Effector memory CD8-positive, alpha-beta T cell (primary cell): ENCODE data around the gene KRTAP5-2.

ENCODE experiments used
- ATAC-seq: fragments of 150-1000 bp; cut with Tn5 transposase; replicated peaks from 2 replicates; pipeline ENCODE4 v1.10.0; 2021; ENCODE audit warnings: mild to moderate bottlenecking, moderate library complexity
- DNase-seq, 3 experiments: peaks; one replicate each; pipeline ENCODE4 v3.0.0; 2021
- H3K27ac Mint-ChIP-seq, 2 donors: one replicate each; pipeline ENCODE4 v1.8.0; 2022; ENCODE audit warnings: mild to moderate bottlenecking in 2 of 2, mixed read lengths in 2 of 2, moderate library complexity in 2 of 2
- H3K27me3 Mint-ChIP-seq, 2 donors: one replicate each; pipeline ENCODE4 v1.8.0; 2022; ENCODE audit warnings: mixed read lengths in 2 of 2
- H3K36me3 Mint-ChIP-seq: one replicate; pipeline ENCODE4 v1.8.0; 2022; ENCODE audit warnings: mild to moderate bottlenecking, moderate library complexity, mixed read lengths; ENCODE audit not compliant: insufficient read depth
- H3K4me1 Mint-ChIP-seq, 2 donors: one replicate each; pipeline ENCODE4 v1.8.0; 2022; ENCODE audit warnings: low read depth in 2 of 2, mixed read lengths in 2 of 2
- H3K4me3 Mint-ChIP-seq, 2 donors: one replicate each; pipeline ENCODE4 v1.8.0; 2022; ENCODE audit warnings: mild to moderate bottlenecking in 2 of 2, mixed read lengths in 2 of 2, moderate library complexity in 2 of 2
- H3K9me3 Mint-ChIP-seq, 2 donors: one replicate each; pipeline ENCODE4 v1.8.0; 2022; ENCODE audit warnings: mixed read lengths in 2 of 2

Gene KRTAP5-2

DNA sequence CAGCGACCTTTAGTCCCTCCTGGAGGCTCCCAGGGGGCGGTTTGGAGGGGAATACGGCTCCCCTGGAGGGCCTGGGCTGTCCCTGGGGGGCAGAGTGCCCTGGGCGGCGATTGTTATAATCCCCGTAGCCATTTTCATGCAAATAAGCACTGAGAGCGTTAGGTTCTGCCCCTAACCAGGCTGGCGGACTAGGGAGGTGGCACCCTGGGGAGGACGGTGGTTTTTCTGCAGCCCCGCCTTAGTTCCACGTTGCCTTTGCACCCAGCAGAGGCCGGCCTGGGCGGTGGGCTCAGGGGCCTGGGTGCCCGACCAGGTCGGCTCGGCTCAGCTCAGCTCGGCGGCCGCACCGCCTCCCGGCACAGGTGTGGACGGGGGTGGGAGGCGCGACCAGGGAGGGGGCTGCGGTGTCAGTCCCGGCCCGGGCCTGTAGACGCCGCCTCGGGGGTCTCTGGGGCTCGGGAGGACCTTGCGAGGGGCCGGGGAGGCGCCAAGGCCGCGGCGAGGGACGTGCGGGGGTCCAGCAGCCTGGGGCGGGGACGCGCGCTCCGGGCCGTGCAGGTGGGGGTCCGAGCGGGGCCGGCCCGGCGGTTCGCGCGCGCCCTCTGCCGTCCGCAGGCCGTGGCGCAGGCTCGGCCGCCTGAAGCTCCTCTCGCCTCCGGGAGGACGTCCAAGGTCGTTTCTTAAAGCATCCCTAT is 23.7 kb downstream of the KRTAP5-2 start:
- H3K9me3 Mint-ChIP-seq: peaks cover 0 to 3% of the 10 kb centered on the region in 2 donors
- H3K4me1 Mint-ChIP-seq: peaks cover 19 to 27% of the 10 kb centered on the region in 2 donors
- no peaks in the 10 kb centered on the region for H3K27me3 Mint-ChIP-seq
- peaks cover 50% of the 10 kb centered on the region for H3K36me3 Mint-ChIP-seq
- ATAC-seq (peak; percentile 51), DNase-seq (peak; percentile 64 to 67 (median 66))
- peak overlapping the region; percentile 89 to 91 for H3K4me3 Mint-ChIP-seq
- H3K27ac Mint-ChIP-seq: peak overlapping the region; percentile 95

- DNase-seq (no peak), ATAC-seq (no peak)
- Mint-ChIP-seq H3K36me3 (peaks cover 55% of the 10 kb centered on the region), H3K4me3 (peak overlapping the region; percentile 89 to 91), H3K27ac (peak overlapping the region; percentile 95), H3K9me3 (peaks cover 0 to 3% of the 10 kb centered on the region in 2 donors), H3K4me1 (peaks cover 23 to 30% of the 10 kb centered on the region in 2 donors), H3K27me3 (no peaks in the 10 kb centered on the region)
Observed at GRCh38 chr11:1573903-1574237, 24.2 kb downstream of the KRTAP5-2 start.

DNA sequence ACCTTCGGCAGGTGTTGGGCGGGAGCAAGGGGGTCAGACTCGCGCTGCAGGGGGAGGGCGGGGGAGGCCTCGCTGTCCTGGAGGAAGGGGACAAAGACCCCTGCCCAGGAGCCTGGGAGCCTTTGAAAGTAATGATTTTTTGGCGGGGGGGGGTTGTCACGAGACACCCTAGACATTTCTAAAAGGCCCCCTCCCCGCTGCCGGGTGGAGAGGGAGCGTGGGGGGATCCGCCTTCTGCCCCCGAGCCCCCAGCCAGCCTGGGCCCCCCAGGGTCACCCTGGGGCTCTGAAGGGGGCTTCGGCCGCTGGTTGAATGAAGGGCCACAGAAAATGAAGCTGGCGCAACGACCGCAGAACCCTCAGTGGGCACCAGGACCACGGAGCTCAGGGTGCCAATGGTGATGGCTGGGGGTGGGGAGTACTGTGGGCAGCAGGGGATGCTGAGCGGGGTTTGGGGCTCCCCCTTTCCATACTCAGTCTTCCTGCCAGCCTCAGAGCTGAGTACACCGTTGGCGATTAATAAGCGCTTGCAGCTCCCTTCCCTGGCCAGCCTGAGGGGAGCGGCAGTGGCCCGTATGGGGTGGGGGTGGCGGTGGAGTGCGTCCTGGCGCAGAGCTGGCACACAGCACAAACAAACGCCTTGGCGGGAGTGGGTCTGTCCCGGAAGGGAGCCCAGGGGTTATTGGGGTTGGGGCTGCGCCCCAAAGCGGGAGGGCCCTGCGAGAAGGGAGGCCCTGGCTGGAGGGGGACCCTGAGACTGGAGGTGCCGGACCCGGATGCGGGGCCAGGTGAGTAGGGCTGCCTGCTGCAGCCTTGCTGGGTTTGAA is 24.8 kb downstream of the KRTAP5-2 start:
- Mint-ChIP-seq H3K9me3 (peaks cover 0 to 3% of the 10 kb centered on the region in 2 donors), H3K36me3 (peaks cover 61% of the 10 kb centered on the region), H3K4me3 (peak overlapping the region; percentile 89 to 91), H3K27ac (peak overlapping the region; percentile 95), H3K4me1 (peaks cover 27 to 35% of the 10 kb centered on the region in 2 donors), H3K27me3 (no peaks in the 10 kb centered on the region)
- DNase-seq (peak; percentile 42 to 55 (median 43)), ATAC-seq (peak; percentile 21)

GRCh38 chr11:1572197-1573076 is 25.7 kb downstream of the KRTAP5-2 start, which contains the start of gene DUSP8:
Gene DUSP8 (minus strand): TSS chr11:1572271. CDS start chr11:1565826, 6,445 bp downstream.
- no peaks in the 10 kb centered on the region for H3K27me3 Mint-ChIP-seq
- peak within 1 kb of the TSS; percentile 95 for H3K27ac Mint-ChIP-seq
- H3K4me3 Mint-ChIP-seq: peak within 1 kb of the TSS; percentile 89 to 91
- DNase-seq (peak; percentile 93 to 96 (median 96)), ATAC-seq (peak; percentile 52)
- peaks cover 69% of the 10 kb centered on the region for H3K36me3 Mint-ChIP-seq
- H3K4me1 Mint-ChIP-seq: peaks cover 31 to 35% of the 10 kb centered on the region in 2 donors
- H3K9me3 Mint-ChIP-seq: no peaks in the 10 kb centered on the region

DNA sequence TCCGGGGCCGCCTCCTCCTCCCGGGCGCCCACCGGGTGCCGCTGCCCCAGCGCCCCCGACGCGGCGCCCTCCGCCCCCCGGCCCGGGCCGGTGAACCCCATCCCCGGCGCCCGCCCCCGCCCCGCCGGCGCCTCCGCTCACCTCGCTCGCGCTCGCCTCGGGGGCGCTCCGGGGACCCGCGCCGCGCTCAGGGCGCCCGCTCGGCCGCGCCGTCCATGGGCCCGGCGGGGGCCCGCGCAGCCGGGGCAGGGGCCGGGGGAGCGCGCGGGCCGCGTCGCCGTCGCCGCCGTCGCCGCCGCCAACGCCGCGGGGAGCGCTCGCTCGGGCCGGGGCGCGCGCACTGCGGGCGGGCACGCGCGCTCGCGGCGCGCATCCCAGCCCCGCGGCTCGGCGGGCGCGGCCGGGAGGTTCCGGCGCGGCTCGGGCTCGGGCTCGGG is 26.3 kb downstream of the KRTAP5-2 start:
- Mint-ChIP-seq H3K4me1 (peaks cover 35 to 37% of the 10 kb centered on the region in 2 donors), H3K27ac (no peak overlapping the region), H3K27me3 (no peaks in the 10 kb centered on the region), H3K36me3 (peaks cover 74% of the 10 kb centered on the region), H3K9me3 (no peaks in the 10 kb centered on the region), H3K4me3 (no peak overlapping the region)
- DNase-seq (no peak), ATAC-seq (no peak)

GRCh38 chr11:1570896-1571759 is 27.0 kb downstream of the KRTAP5-2 start:
- Mint-ChIP-seq H3K27me3 (no peaks in the 10 kb centered on the region), H3K4me3 (peak overlapping the region; percentile 73 to 75), H3K4me1 (peaks cover 37 to 38% of the 10 kb centered on the region in 2 donors), H3K27ac (peak overlapping the region; percentile 93), H3K36me3 (peaks cover 79% of the 10 kb centered on the region), H3K9me3 (no peaks in the 10 kb centered on the region)
- no peak for DNase-seq
- ATAC-seq: no peak

- no peaks in the 10 kb centered on the region for H3K27me3 Mint-ChIP-seq
- peak overlapping the region; percentile 73 to 75 for H3K4me3 Mint-ChIP-seq
- H3K9me3 Mint-ChIP-seq: no peaks in the 10 kb centered on the region
- H3K36me3 Mint-ChIP-seq: peaks cover 84% of the 10 kb centered on the region
- ATAC-seq (no peak), DNase-seq (no peak)
- peak overlapping the region; percentile 93 for H3K27ac Mint-ChIP-seq
- peaks cover 37 to 38% of the 10 kb centered on the region in 2 donors for H3K4me1 Mint-ChIP-seq
Observed at GRCh38 chr11:1570531-1570895, 27.6 kb downstream of the KRTAP5-2 start.

DNA sequence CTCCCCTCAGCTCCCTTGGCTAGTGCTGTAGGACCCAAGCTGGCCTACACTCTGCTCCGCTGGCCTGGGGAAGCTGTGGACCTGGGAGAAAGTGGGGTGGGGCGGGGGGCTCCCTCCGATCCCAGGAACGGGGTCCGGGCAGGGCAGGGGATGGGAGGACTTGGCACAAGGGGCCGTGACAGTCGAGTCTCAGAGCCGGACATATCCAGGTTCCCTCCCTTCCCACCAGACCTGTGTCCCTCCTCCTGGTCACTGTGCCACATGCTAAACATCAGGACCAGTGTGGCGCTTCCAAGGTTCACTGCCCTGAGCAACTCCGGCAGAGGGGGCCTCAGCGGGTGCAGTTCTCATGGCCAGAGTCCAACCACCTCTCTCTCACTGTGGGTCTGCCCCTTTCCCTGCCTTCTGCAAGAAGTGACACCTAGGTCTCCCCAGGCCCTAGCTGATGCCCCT is 28.1 kb downstream of the KRTAP5-2 start:
- H3K4me1 Mint-ChIP-seq: peaks cover 37 to 38% of the 10 kb centered on the region in 2 donors
- H3K9me3 Mint-ChIP-seq: no peaks in the 10 kb centered on the region
- peak overlapping the region; percentile 73 to 75 for H3K4me3 Mint-ChIP-seq
- DNase-seq (no peak), ATAC-seq (no peak)
- H3K27ac Mint-ChIP-seq: peak overlapping the region; percentile 93
- H3K36me3 Mint-ChIP-seq: peaks cover 84% of the 10 kb centered on the region
- no peaks in the 10 kb centered on the region for H3K27me3 Mint-ChIP-seq

- peaks cover 84% of the 10 kb centered on the region for H3K36me3 Mint-ChIP-seq
- H3K27ac Mint-ChIP-seq: peak overlapping the region; percentile 93
- no peaks in the 10 kb centered on the region for H3K9me3 Mint-ChIP-seq
- DNase-seq: no peak
- peak overlapping the region; percentile 73 to 75 for H3K4me3 Mint-ChIP-seq
- peaks cover 37 to 38% of the 10 kb centered on the region in 2 donors for H3K4me1 Mint-ChIP-seq
- no peaks in the 10 kb centered on the region for H3K27me3 Mint-ChIP-seq
- ATAC-seq: no peak
Observed at GRCh38 chr11:1569251-1569780, 28.8 kb downstream of the KRTAP5-2 start.

- Mint-ChIP-seq H3K27ac (peak overlapping the region; percentile 93), H3K36me3 (peaks cover 84% of the 10 kb centered on the region), H3K4me1 (peaks cover 30 to 31% of the 10 kb centered on the region in 2 donors), H3K9me3 (no peaks in the 10 kb centered on the region), H3K27me3 (no peaks in the 10 kb centered on the region), H3K4me3 (peak overlapping the region; percentile 71 to 73)
- DNase-seq (peak; percentile 81 to 86 (median 85)), ATAC-seq (peak; percentile 54)
Observed at GRCh38 chr11:1568441-1568911, 29.6 kb downstream of the KRTAP5-2 start.

- no peak for ATAC-seq
- no peak for DNase-seq
- Mint-ChIP-seq H3K4me1 (peaks cover 27 to 28% of the 10 kb centered on the region in 2 donors), H3K4me3 (peak overlapping the region; percentile 56 to 71), H3K36me3 (peaks cover 84% of the 10 kb centered on the region), H3K9me3 (no peaks in the 10 kb centered on the region), H3K27ac (peak overlapping the region; percentile 93), H3K27me3 (no peaks in the 10 kb centered on the region)
Observed at GRCh38 chr11:1567721-1568100, 30.4 kb downstream of the KRTAP5-2 start.
